Hepatocyte (in vitro differentiated cells): Measurements from ENCODE around the gene TRAPPC3L.

ENCODE experiments used
- EZH2 ChIP-seq: fragments of 200-600 bp; sonication (generic); IDR thresholded peaks from 2 replicates; pipeline ENCODE4 v1.6.1; 2016; ENCODE audit warnings: antibody characterized with exemption, mild to moderate bottlenecking, borderline replicate concordance
- EZH2phosphoT487 ChIP-seq: fragments of 200-600 bp; sonication (generic); IDR thresholded peaks from one replicate; pipeline ENCODE4 v1.6.1; 2018; ENCODE audit warnings: antibody characterized with exemption, mild to moderate bottlenecking, low read depth, moderate library complexity; ENCODE audit not compliant: unreplicated experiment, severe bottlenecking
- TF ChIP-seq, protein P1 (sequence below): fragments of 200-600 bp; sonication (generic); IDR thresholded peaks from 2 replicates; pipeline ENCODE4 v1.5.1; 2016; ENCODE audit warnings: antibody characterized with exemption, mild to moderate bottlenecking; ENCODE audit not compliant: poor library complexity

DNA sequence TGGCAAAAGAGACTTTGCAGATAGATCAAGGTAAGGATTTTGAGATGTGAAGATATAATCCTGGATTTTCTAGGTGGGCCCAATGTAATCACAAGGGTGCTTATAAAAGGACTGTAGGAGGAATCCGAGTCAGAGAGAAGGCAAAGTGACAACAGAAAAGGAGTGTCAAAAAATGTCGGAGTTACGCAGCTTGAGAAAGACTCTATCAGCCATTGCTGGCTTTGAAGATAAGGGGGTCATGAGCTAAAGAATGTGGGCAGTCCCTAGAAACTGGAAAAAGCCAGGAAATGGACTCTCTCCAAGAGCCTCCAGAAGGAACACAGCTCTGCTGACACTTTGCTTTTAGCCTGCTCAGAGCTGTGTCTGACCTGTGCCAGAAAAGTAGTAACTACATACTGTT is 17.1 kb upstream of the TRAPPC3L start:
- TF ChIP-seq, protein P1, sequence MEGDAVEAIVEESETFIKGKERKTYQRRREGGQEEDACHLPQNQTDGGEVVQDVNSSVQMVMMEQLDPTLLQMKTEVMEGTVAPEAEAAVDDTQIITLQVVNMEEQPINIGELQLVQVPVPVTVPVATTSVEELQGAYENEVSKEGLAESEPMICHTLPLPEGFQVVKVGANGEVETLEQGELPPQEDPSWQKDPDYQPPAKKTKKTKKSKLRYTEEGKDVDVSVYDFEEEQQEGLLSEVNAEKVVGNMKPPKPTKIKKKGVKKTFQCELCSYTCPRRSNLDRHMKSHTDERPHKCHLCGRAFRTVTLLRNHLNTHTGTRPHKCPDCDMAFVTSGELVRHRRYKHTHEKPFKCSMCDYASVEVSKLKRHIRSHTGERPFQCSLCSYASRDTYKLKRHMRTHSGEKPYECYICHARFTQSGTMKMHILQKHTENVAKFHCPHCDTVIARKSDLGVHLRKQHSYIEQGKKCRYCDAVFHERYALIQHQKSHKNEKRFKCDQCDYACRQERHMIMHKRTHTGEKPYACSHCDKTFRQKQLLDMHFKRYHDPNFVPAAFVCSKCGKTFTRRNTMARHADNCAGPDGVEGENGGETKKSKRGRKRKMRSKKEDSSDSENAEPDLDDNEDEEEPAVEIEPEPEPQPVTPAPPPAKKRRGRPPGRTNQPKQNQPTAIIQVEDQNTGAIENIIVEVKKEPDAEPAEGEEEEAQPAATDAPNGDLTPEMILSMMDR, result no peak
- no peak for TF ChIP-seq EZH2
- no peak for TF ChIP-seq EZH2phosphoT487
